CD14-positive monocyte (primary cell): ENCODE data around the gene MAMDC2. TPM values are rescaled to one million over a fixed set of nuclear protein-coding genes. Genes with fewer than 3 reads are reported as not detected.

Source experiments
- DNase-seq, 3 donors: peaks; one replicate each; pipeline ENCODE4 v3.0.0-alpha.2; 2011 to 2022
- H2AFZ ChIP-seq: 2 replicates; pipeline ENCODE4 v1.6.0; 2012; ENCODE audit warnings: mild to moderate bottlenecking, low read depth, low read length, inconsistent platforms; ENCODE audit not compliant: insufficient read depth, poor library complexity, severe bottlenecking
- H3K27ac ChIP-seq, 2 donors: 1 replicate in 1 of 2; 2 replicates in 1 of 2; pipeline ENCODE4 v1.5.1; 2012 to 2013; ENCODE audit warnings: low read length in 2 of 2, control low read depth in 1 of 2, inconsistent platforms in 1 of 2, low read depth in 1 of 2, mild to moderate bottlenecking in 1 of 2
- H3K27me3 ChIP-seq, 2 donors: one replicate each; pipeline versions ENCODE4 v1.6.0 to v1.6.1; 2011 to 2013; ENCODE audit warnings: low read length in 2 of 2; ENCODE audit not compliant: control insufficient read depth in 2 of 2, insufficient read depth in 2 of 2
- H3K36me3 ChIP-seq, 2 donors: replicated peaks in 1 of 2; 1 replicate in 1 of 2; 2 replicates in 1 of 2; pipeline versions ENCODE4 v1.5.1 to v1.6.1; 2012 to 2013; ENCODE audit warnings: low read length in 2 of 2, control low read depth in 1 of 2, inconsistent platforms in 1 of 2, mild to moderate bottlenecking in 1 of 2; ENCODE audit not compliant: insufficient read depth in 2 of 2, control insufficient read depth in 1 of 2
- H3K4me1 ChIP-seq, 2 donors: 1 replicate in 1 of 2; 2 replicates in 1 of 2; pipeline versions ENCODE4 v1.5.1 to v1.6.1; 2012 to 2013; ENCODE audit warnings: low read length in 2 of 2, control low read depth in 1 of 2, inconsistent platforms in 1 of 2, mild to moderate bottlenecking in 1 of 2, moderate library complexity in 1 of 2; ENCODE audit not compliant: insufficient read depth in 2 of 2, control insufficient read depth in 1 of 2
- H3K4me2 ChIP-seq: replicated peaks from 2 replicates; pipeline ENCODE3; 2012; ENCODE audit warnings: low read length, moderate library complexity, mild to moderate bottlenecking; ENCODE audit not compliant: poor library complexity, severe bottlenecking; ENCODE audit errors: extremely low read depth
- H3K4me3 ChIP-seq, 3 experiments: fragments of 200-600 bp in 1 of 3; sonication (generic) in 1 of 3; replicated peaks in 1 of 3; 1 replicate in 2 of 3; 2 replicates in 1 of 3; pipeline ENCODE4 v1.5.1; 2011 to 2013; ENCODE audit warnings: low read length in 3 of 3, mild to moderate bottlenecking in 3 of 3, control low read depth in 2 of 3, low read depth in 2 of 3, inconsistent platforms in 1 of 3, moderate library complexity in 1 of 3
- H3K79me2 ChIP-seq: 2 replicates; pipeline ENCODE4 v1.6.0; 2012; ENCODE audit warnings: mild to moderate bottlenecking, control low read depth, inconsistent platforms, low read length, moderate library complexity; ENCODE audit not compliant: insufficient read depth
- H3K9ac ChIP-seq: 2 replicates; pipeline ENCODE4 v1.6.0; 2017; ENCODE audit warnings: low read length, mild to moderate bottlenecking; ENCODE audit not compliant: insufficient read depth, poor library complexity, severe bottlenecking
- H3K9me3 ChIP-seq, 2 donors: replicated peaks in 1 of 2; 1 replicate in 1 of 2; 2 replicates in 1 of 2; pipeline versions ENCODE4 v1.5.1 to v1.6.1; 2012 to 2013; ENCODE audit warnings: low read length in 2 of 2, control low read depth in 1 of 2; ENCODE audit not compliant: control insufficient read depth in 1 of 2, insufficient read depth in 1 of 2
- H4K20me1 ChIP-seq: 2 replicates; pipeline ENCODE4 v1.6.0; 2012; ENCODE audit warnings: mild to moderate bottlenecking, low read length, control low read depth, moderate library complexity; ENCODE audit not compliant: insufficient read depth
- H3K27ac Mint-ChIP-seq, 7 donors: one replicate each; pipeline ENCODE4 v1.8.0; 2020; ENCODE audit warnings: mild to moderate bottlenecking in 7 of 7, mixed read lengths in 7 of 7, moderate library complexity in 6 of 7, inconsistent platforms in 2 of 7
- H3K27me3 Mint-ChIP-seq, 3 donors: one replicate each; pipeline ENCODE4 v1.8.0; 2021 to 2022; ENCODE audit warnings: low read depth in 3 of 3, mild to moderate bottlenecking in 3 of 3, mixed read lengths in 3 of 3, moderate library complexity in 3 of 3, inconsistent platforms in 1 of 3
- H3K36me3 Mint-ChIP-seq, 2 donors: one replicate each; pipeline ENCODE4 v1.8.0; 2020; ENCODE audit warnings: mixed read lengths in 2 of 2, inconsistent platforms in 1 of 2, mild to moderate bottlenecking in 1 of 2
- H3K4me1 Mint-ChIP-seq: one replicate; pipeline ENCODE4 v1.8.0; 2020; ENCODE audit warnings: mild to moderate bottlenecking, mixed read lengths
- H3K4me3 Mint-ChIP-seq, 2 donors: one replicate each; pipeline ENCODE4 v1.8.0; 2020; ENCODE audit warnings: mild to moderate bottlenecking in 2 of 2, mixed read lengths in 2 of 2, moderate library complexity in 1 of 2
- H3K9me3 Mint-ChIP-seq, 7 donors: one replicate each; pipeline ENCODE4 v1.8.0; 2020 to 2022; ENCODE audit warnings: mixed read lengths in 7 of 7, mild to moderate bottlenecking in 6 of 7, moderate library complexity in 6 of 7, inconsistent platforms in 2 of 7
- WGBS: methylation state at CpG from one replicate; pipeline ENCODE4 v1.1.5; 2013; ENCODE audit warnings: missing lambda C conversion rate; ENCODE audit not compliant: insufficient coverage; 5-methylcytosine and 5-hydroxymethylcytosine counted together
- intact Hi-C, 2 donors: fragments of 100-400 bp; cut with micrococcal nuclease; formaldehyde crosslinking; loops; one replicate each; pipeline versions ENCODE4 v1.15.0 to v1.15.1; 2023
- polyA plus RNA-seq, 3 donors: library from polyadenylated mRNA; depleted of rRNA in 1 of 3; unstranded in 2 of 3; stranded (reverse) in 1 of 3; fragments of 300-500 nt in 2 of 3; fragments of >200 nt in 1 of 3; fragmentation: Illumina TruSeq in 2 of 3; gene quantifications; 1 replicate in 2 of 3; 2 replicates in 1 of 3; pipeline ENCODE4 v1.2.3, GENCODE V29; 2012 to 2021
- TF ChIP-seq, protein P1 (sequence below): fragments of 200-600 bp; IDR thresholded peaks from one replicate; pipeline ENCODE4 v1.8.0; 2022; ENCODE audit warnings: antibody characterized with exemption, mild to moderate bottlenecking

MAMDC2 gene
- polyA plus RNA-seq, 3 donors: 0.05 to 0.09 TPM; not detected in 1

DNA sequence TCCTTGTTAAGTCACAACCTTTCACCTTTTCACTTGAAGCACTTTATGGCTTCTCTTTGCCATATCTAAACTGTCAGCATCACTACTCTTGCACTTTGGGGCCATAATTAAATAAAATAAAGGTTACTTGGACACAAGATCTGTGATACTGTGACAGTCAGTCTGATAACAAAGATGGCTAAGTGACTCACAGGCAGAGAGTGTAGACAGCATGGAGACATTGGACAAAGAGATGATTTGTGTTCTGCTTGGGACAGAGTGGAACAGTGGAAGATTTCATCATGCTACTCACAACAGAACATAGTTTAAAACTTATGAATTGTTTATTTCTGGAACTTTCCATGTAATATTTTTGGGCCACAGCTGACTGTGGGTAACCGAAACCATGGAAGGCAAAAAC lies 133.5 kb downstream of the MAMDC2 start:
- Histone ChIP-seq H3K9me3 (no peaks in the 10 kb centered on the region), H3K4me2 (no peak overlapping the region), H3K27me3 (no peaks in the 10 kb centered on the region), H3K79me2 (no peaks in the 10 kb centered on the region), H3K27ac (no peak overlapping the region), H4K20me1 (no peaks in the 10 kb centered on the region), H2AFZ (no peak overlapping the region), H3K4me1 (no peaks in the 10 kb centered on the region), H3K36me3 (no peaks in the 10 kb centered on the region), H3K4me3 (no peak overlapping the region), H3K9ac (no peak overlapping the region)
- peaks cover 0 to 6% (median 5%) of the 10 kb centered on the region in 7 donors for H3K9me3 Mint-ChIP-seq
- DNase-seq: no peak
- H3K4me1 Mint-ChIP-seq: no peaks in the 10 kb centered on the region
- H3K27me3 Mint-ChIP-seq: no peaks in the 10 kb centered on the region
- TF ChIP-seq, protein P1, sequence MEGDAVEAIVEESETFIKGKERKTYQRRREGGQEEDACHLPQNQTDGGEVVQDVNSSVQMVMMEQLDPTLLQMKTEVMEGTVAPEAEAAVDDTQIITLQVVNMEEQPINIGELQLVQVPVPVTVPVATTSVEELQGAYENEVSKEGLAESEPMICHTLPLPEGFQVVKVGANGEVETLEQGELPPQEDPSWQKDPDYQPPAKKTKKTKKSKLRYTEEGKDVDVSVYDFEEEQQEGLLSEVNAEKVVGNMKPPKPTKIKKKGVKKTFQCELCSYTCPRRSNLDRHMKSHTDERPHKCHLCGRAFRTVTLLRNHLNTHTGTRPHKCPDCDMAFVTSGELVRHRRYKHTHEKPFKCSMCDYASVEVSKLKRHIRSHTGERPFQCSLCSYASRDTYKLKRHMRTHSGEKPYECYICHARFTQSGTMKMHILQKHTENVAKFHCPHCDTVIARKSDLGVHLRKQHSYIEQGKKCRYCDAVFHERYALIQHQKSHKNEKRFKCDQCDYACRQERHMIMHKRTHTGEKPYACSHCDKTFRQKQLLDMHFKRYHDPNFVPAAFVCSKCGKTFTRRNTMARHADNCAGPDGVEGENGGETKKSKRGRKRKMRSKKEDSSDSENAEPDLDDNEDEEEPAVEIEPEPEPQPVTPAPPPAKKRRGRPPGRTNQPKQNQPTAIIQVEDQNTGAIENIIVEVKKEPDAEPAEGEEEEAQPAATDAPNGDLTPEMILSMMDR: no peak
- H3K36me3 Mint-ChIP-seq: no peaks in the 10 kb centered on the region
- WGBS: no CpG with 5 or more reads among the region's 1 CpG
- intact Hi-C loops: no loop called here
- H3K4me3 Mint-ChIP-seq: no peak overlapping the region
- no peak overlapping the region for H3K27ac Mint-ChIP-seq

DNA sequence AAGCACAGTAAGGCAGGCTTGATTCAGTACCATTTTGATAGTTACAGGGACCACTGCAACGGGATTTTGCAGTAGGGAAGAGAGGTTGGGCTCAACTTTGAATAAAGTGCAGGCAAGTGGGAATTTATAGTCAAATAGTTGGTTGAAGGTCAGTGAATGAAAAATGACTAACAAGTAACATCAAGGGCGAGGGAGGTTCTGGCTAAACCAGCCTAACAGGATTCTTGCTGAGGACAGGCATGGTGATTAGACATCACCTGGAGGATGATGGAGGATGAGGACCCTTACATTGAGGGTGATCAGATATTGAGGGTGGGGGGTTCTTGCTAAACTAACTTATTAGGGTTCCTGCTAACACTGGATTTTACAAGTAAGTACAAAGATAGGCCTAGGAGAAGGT lies 149.1 kb downstream of the MAMDC2 start:
- intact Hi-C loops: no loop called here
- WGBS: 85% methylated on average over 2 of the region's 2 CpGs

More for the DNA sequence above, 149.1 kb downstream of the MAMDC2 start:
- Mint-ChIP-seq H3K36me3 (no peaks in the 10 kb centered on the region), H3K27ac (no peak overlapping the region), H3K4me1 (no peaks in the 10 kb centered on the region), H3K9me3 (peaks cover 0 to 8% (median 4%) of the 10 kb centered on the region in 7 donors), H3K27me3 (peaks cover 0 to 2% (median 0%) of the 10 kb centered on the region in 3 donors), H3K4me3 (no peak overlapping the region)
- Histone ChIP-seq H3K79me2 (no peaks in the 10 kb centered on the region), H2AFZ (no peak overlapping the region), H3K36me3 (no peaks in the 10 kb centered on the region), H3K9me3 (no peaks in the 10 kb centered on the region), H3K4me1 (no peaks in the 10 kb centered on the region), H4K20me1 (no peaks in the 10 kb centered on the region), H3K4me3 (no peak overlapping the region), H3K9ac (no peak overlapping the region), H3K4me2 (no peak overlapping the region), H3K27me3 (no peaks in the 10 kb centered on the region), H3K27ac (no peak overlapping the region)
- TF ChIP-seq, protein P1: no peak
- DNase-seq: no peak
